ENCODE measurements around the gene RNF113A.
"Not testable (repeated sequence)": the region's sequence is repeated elsewhere in the genome, so short reads cannot be mapped to it uniquely, and the experiment has no call there.

RNF113A gene

GRCh38 chrX:119871599-119872395 lies at the start of gene RNF113A, which contains the start of gene NDUFA1:
TSS of gene RNF113A (minus strand) at chrX:119871733. CDS start at chrX:119871613, 120 bp downstream.
TSS of gene NDUFA1 (plus strand) at chrX:119871832. CDS start at chrX:119871912, 80 bp downstream.
- peak; percentile 2 to 87 (median 66) for DNase-seq

GRCh38 chrX:119919835-119920585 lies 48.5 kb upstream of the RNF113A start:
- no peak for DNase-seq

- DNase-seq, result no peak
These were observed 46.3 kb upstream of the RNF113A start for GRCh38 chrX:119917877-119918276.

GRCh38 chrX:119916310-119916709 lies 44.8 kb upstream of the RNF113A start:
- DNase-seq, result no peak

- DNase-seq, result no peak
These were observed 29.4 kb upstream of the RNF113A start for GRCh38 chrX:119900976-119901375.

GRCh38 chrX:119899125-119899524 lies 27.6 kb upstream of the RNF113A start:
- DNase-seq, result peak in 6 of 56 donors; percentile 0 to 2 (median 2)

- peak in 10 of 56 donors; percentile 0 to 43 (median 2) for DNase-seq
These were observed 24.4 kb upstream of the RNF113A start, which contains the start of gene AKAP14 for GRCh38 chrX:119895843-119896326. TSS of gene AKAP14 (plus strand) at chrX:119895893. CDS start at chrX:119903224, 7,331 bp downstream.

- not testable (repeated sequence) for DNase-seq
These were observed 20.6 kb upstream of the RNF113A start for GRCh38 chrX:119891961-119892692.

GRCh38 chrX:119890626-119891025 lies 19.1 kb upstream of the RNF113A start:
- DNase-seq, result not testable (repeated sequence)

GRCh38 chrX:119887721-119888425 lies 16.3 kb upstream of the RNF113A start:
- DNase-seq, result peak in 22 of 56 donors; percentile 0 to 38 (median 1)

GRCh38 chrX:119885554-119886428 lies 14.3 kb upstream of the RNF113A start:
- peak in 1 of 56 donors; percentile 1 for DNase-seq

GRCh38 chrX:119880552-119881437 lies 9.3 kb upstream of the RNF113A start:
- peak in 8 of 56 donors; percentile 0 to 21 (median 1) for DNase-seq

- no peak for DNase-seq
These were observed 8.5 kb upstream of the RNF113A start for GRCh38 chrX:119880076-119880475.

GRCh38 chrX:119878740-119879139 lies 7.2 kb upstream of the RNF113A start:
- no peak for DNase-seq

GRCh38 chrX:119871245-119871598 lies 311 bp downstream of the RNF113A start:
- peak in 10 of 56 donors; percentile 13 to 61 (median 29) for DNase-seq

- peak in 15 of 56 donors; percentile 0 to 27 (median 8) for DNase-seq
These were observed 854 bp downstream of the RNF113A start for GRCh38 chrX:119870626-119871131.

- DNase-seq, result peak in 5 of 56 donors; percentile 0 to 8 (median 1)
These were observed 18.1 kb downstream of the RNF113A start for GRCh38 chrX:119853444-119853843.

Measured in amygdala (tissue), 56 donors.